Calu3 (cell line): Measurements from ENCODE around the gene FBH1. TPM values are rescaled to one million over a fixed set of nuclear protein-coding genes. Genes with fewer than 3 reads are reported as not detected.
"Not testable (repeated sequence)": the region's sequence is repeated elsewhere in the genome, so short reads cannot be mapped to it uniquely, and the experiment has no call there.

Experiments used
- BruUV-seq: library from RNA; stranded (reverse); fragments of 400-500 nt; replicated peaks from 2 replicates; lab custom pipeline; 2021; lab: Mats Ljungman, UMichigan
- CTCF ChIA-PET: fragments of 300-600 bp; sonication (Branson Sonifier 250); formaldehyde crosslinking; loops from one replicate; lab custom pipeline; 2022; ENCODE audit warnings: antibody characterized with exemption; lab: Charles Lee
- DNase-seq: peaks from one replicate; pipeline ENCODE4 v3.0.0; 2022
- H3K27ac Mint-ChIP-seq: one replicate; pipeline ENCODE4 v1.8.0; 2022; ENCODE audit warnings: mixed read lengths; ENCODE audit not compliant: unreplicated experiment
- H3K27me3 Mint-ChIP-seq: one replicate; pipeline ENCODE4 v1.8.0; 2022; ENCODE audit warnings: mixed read lengths; ENCODE audit not compliant: unreplicated experiment
- H3K36me3 Mint-ChIP-seq: one replicate; pipeline ENCODE4 v1.8.0; 2022; ENCODE audit warnings: mild to moderate bottlenecking, moderate library complexity, mixed read lengths; ENCODE audit not compliant: insufficient read depth, unreplicated experiment
- H3K4me1 Mint-ChIP-seq: one replicate; pipeline ENCODE4 v1.8.0; 2022; ENCODE audit warnings: mild to moderate bottlenecking, low read depth, mixed read lengths; ENCODE audit not compliant: unreplicated experiment
- H3K4me3 Mint-ChIP-seq: one replicate; pipeline ENCODE4 v1.8.0; 2022; ENCODE audit warnings: mild to moderate bottlenecking, low read depth, moderate library complexity, mixed read lengths; ENCODE audit not compliant: unreplicated experiment
- H3K9me3 Mint-ChIP-seq: one replicate; pipeline ENCODE4 v1.8.0; 2022; ENCODE audit warnings: low read depth, mixed read lengths; ENCODE audit not compliant: unreplicated experiment
- intact Hi-C: fragments of 100-400 bp; cut with micrococcal nuclease; formaldehyde crosslinking; loops from one replicate; pipeline ENCODE4 v1.10.0; 2022; ENCODE audit not compliant: unreplicated experiment
- total RNA-seq: library from RNA; stranded (reverse); gene quantifications from 2 replicates; pipeline ENCODE4 v1.2.3, GENCODE V29; 2022
- TF ChIP-seq, protein P1 (sequence below): fragments of 200-600 bp; IDR thresholded peaks from one replicate; pipeline ENCODE4 v1.8.0; 2022; ENCODE audit warnings: antibody characterized with exemption; ENCODE audit not compliant: unreplicated experiment

The FBH1 gene
- total RNA-seq, 1 experiment from 2014 or later: 79.4 TPM

DNA sequence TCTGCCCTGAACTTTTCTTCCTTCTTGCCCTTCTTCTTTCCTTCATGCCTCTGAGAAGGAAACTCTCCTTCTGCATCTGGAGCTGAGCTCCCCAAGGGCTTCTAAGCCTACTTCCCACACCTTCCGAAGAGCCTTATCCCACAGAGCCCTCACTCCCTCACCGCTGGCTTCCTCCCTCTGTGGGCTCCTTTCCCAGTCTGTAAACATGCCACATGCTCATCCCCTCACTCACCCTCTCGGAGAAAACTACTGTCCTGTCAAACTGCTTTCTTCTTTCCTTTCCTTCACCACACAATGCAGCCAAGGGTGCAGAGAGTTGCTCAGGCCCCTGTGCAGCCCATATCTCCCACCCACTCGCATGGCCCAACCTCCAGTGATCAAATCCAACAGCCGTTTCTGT lies 18.4 kb upstream of the FBH1 start:
- no peaks in the 10 kb centered on the region for H3K36me3 Mint-ChIP-seq
- no peak overlapping the region for H3K4me3 Mint-ChIP-seq
- peaks cover 17% of the 10 kb centered on the region for H3K4me1 Mint-ChIP-seq
- intact Hi-C loops: loop anchor here (5.0 kb wide), 2 partner anchors 34 to 59 kb away; partner anchors contain the start of gene GDI2
- no peaks in the 10 kb centered on the region for H3K27me3 Mint-ChIP-seq
- CTCF ChIA-PET: no interaction called here
- H3K27ac Mint-ChIP-seq: no peak overlapping the region
- TF ChIP-seq, protein P1, sequence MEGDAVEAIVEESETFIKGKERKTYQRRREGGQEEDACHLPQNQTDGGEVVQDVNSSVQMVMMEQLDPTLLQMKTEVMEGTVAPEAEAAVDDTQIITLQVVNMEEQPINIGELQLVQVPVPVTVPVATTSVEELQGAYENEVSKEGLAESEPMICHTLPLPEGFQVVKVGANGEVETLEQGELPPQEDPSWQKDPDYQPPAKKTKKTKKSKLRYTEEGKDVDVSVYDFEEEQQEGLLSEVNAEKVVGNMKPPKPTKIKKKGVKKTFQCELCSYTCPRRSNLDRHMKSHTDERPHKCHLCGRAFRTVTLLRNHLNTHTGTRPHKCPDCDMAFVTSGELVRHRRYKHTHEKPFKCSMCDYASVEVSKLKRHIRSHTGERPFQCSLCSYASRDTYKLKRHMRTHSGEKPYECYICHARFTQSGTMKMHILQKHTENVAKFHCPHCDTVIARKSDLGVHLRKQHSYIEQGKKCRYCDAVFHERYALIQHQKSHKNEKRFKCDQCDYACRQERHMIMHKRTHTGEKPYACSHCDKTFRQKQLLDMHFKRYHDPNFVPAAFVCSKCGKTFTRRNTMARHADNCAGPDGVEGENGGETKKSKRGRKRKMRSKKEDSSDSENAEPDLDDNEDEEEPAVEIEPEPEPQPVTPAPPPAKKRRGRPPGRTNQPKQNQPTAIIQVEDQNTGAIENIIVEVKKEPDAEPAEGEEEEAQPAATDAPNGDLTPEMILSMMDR: no peak
- no peak for DNase-seq
- H3K9me3 Mint-ChIP-seq: no peaks in the 10 kb centered on the region
- no TSS peak for BruUV-seq

DNA sequence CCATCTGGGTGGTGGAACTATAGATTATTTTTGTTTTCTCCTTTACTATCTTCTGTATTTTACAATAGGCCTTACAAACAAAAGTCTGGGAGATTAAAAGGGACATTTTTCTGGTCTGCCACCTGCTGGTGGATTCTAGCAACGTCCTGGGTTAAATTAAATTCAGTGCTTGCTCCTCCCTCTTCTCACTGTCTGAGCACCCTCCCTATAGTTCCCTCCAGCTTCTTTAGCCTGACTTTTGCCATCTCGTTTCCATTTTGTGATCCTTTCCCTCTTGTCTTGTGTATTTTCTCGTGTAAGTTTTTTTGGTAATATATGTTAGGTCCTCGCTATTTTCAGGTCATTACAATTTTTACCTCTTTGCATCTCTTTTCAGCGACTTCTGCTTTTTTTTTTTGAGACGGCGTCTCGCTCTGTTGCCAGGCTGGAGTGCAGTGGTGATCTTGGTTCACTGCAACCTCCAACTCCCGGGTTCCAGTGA lies 16.5 kb upstream of the FBH1 start:
- TF ChIP-seq, protein P1: no peak
- CTCF ChIA-PET: interaction anchor here (1.3 to 1.6 kb wide), 2 partner anchors 15 to 60 kb away, joined by 3 read pairs; partner anchors contain the start of gene GDI2
- no peaks in the 10 kb centered on the region for H3K36me3 Mint-ChIP-seq
- H3K9me3 Mint-ChIP-seq: no peaks in the 10 kb centered on the region
- no peaks in the 10 kb centered on the region for H3K27me3 Mint-ChIP-seq
- intact Hi-C loops: loop anchor here (5.0 kb wide), 2 partner anchors 36 to 61 kb away; partner anchors contain the start of gene GDI2
- peak; percentile 71 for DNase-seq
- no peaks in the 10 kb centered on the region for H3K4me1 Mint-ChIP-seq
- BruUV-seq: no TSS peak
- H3K4me3 Mint-ChIP-seq: no peak overlapping the region
- no peak overlapping the region for H3K27ac Mint-ChIP-seq

DNA sequence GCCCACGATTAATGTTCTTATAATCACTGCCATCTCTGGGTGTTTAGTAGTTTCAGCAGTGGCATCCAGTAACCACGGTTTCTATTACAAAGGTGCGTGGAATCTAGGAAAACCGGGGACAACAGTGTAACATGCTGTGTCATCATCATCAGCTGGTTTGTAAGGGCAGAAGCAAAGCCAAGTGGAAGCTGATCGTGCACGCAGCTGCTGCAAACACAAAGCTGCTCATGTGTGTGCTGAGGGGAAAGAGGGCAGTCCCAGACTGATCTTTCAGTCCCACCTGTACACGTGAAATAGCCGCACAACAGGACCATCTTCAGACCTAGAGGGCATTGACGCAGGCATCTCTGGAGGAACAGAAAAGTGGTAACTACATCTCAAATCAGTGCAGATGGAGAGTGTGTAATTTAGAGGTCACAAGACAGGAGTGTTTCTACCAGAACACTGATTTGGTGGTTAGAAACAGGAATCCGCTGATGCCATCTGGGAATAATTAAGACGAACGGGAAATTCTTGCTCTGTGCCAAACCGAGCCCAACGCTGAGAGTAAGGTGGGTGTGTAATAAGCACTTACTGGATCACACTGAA lies 13.8 kb upstream of the FBH1 start:
- Mint-ChIP-seq H3K4me1 (no peaks in the 10 kb centered on the region), H3K36me3 (peaks cover 4% of the 10 kb centered on the region), H3K4me3 (no peak overlapping the region), H3K27me3 (no peaks in the 10 kb centered on the region), H3K9me3 (no peaks in the 10 kb centered on the region), H3K27ac (no peak overlapping the region)
- no TSS peak for BruUV-seq
- CTCF ChIA-PET: no interaction called here
- intact Hi-C loops: no loop called here
- no peak for DNase-seq
- TF ChIP-seq, protein P1: no peak

DNA sequence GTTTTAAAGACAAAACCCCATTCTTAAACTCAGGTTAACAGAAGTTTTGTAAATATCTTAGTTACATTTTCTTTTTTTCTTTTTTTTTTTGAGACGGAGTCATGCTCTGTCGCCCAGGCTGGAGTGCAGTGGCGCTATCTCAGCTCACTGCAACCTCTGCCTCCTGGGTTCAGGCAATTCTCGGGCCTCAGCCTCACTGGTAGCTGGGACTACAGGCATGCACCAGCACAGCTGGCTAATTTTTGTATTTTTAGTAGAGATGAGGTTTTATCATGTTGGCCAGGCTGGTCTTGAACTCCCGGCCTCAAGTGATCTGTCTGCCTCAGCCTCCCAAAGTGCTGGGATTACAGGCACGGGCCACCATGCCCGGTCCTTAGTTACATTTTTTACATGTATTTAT lies 13.0 kb upstream of the FBH1 start:
- H3K27me3 Mint-ChIP-seq, DNase-seq, H3K27ac Mint-ChIP-seq, intact Hi-C loops, H3K4me3 Mint-ChIP-seq, H3K4me1 Mint-ChIP-seq, H3K9me3 Mint-ChIP-seq, BruUV-seq: not testable (repeated sequence)
- H3K36me3 Mint-ChIP-seq: peaks cover 11% of the 10 kb centered on the region
- CTCF ChIA-PET: interaction anchor here (0.9 kb wide), 1 partner anchor 13 kb away, joined by 5 read pairs; the partner anchor contains the start of genes ANKRD16 and FBH1

DNA sequence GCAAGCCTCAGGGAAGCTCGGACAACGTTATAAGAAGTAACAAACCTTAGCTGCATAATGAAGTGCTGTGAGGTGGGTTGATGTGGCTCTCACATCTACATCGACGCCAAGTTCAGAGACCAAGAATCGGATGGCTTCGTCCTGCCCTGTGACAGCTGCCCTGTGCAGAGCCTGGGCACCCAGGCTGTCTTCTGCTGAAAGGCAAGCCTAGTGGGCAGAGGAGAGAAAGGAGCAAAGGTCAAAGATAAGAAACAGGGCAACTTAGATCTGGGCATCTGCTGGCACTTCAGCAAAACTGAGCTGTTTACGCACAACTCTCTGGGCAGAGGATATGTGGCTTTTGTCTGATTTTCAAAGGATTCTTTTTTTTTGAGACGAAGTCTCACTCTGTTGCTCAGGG lies 7.1 kb upstream of the FBH1 start:
- BruUV-seq: no TSS peak
- CTCF ChIA-PET: interaction anchor here (0.7 kb wide), 1 partner anchor 12 kb away, joined by 4 read pairs; no protein-coding TSS in a partner anchor
- peaks cover 4% of the 10 kb centered on the region for H3K4me1 Mint-ChIP-seq
- peaks cover 22% of the 10 kb centered on the region for H3K36me3 Mint-ChIP-seq
- TF ChIP-seq, protein P1: no peak
- no peak overlapping the region for H3K27ac Mint-ChIP-seq
- no peak for DNase-seq
- intact Hi-C loops: no loop called here
- H3K27me3 Mint-ChIP-seq: no peaks in the 10 kb centered on the region
- no peak overlapping the region for H3K4me3 Mint-ChIP-seq
- no peaks in the 10 kb centered on the region for H3K9me3 Mint-ChIP-seq
